Loucy (cell line): Measurements from ENCODE around the gene GDPD2.

Experiments used
- H2AFZ ChIP-seq: fragments of 200-600 bp; sonication (generic); 2 replicates; pipeline ENCODE4 v1.6.0; 2016; ENCODE audit warnings: antibody characterized with exemption, mild to moderate bottlenecking, low read length, moderate library complexity
- H3F3A ChIP-seq: fragments of 200-600 bp; 2 replicates; pipeline ENCODE4 v1.6.0; 2016; ENCODE audit warnings: antibody characterized with exemption, low read depth, mild to moderate bottlenecking
- H3K27me3 ChIP-seq: fragments of 200-600 bp; sonication (generic); 2 replicates; pipeline ENCODE4 v1.6.1; 2014; ENCODE audit warnings: low read length, mild to moderate bottlenecking; ENCODE audit not compliant: insufficient read depth, poor library complexity, severe bottlenecking
- H3K36me3 ChIP-seq: fragments of 200-600 bp; sonication (generic); 2 replicates; pipeline ENCODE4 v1.6.1; 2016; ENCODE audit warnings: low read length; ENCODE audit not compliant: insufficient read depth
- H3K4me1 ChIP-seq: fragments of 200-600 bp; sonication (generic); 2 replicates; pipeline ENCODE4 v1.5.1; 2014; ENCODE audit warnings: low read length, mild to moderate bottlenecking; ENCODE audit not compliant: insufficient read depth, poor library complexity, severe bottlenecking
- H3K4me2 ChIP-seq: fragments of 200-600 bp; sonication (generic); 2 replicates; pipeline ENCODE4 v1.6.0; 2014; ENCODE audit warnings: antibody characterized with exemption, low read length, low read depth, mild to moderate bottlenecking; ENCODE audit not compliant: poor library complexity, severe bottlenecking
- H3K4me3 ChIP-seq: fragments of 200-600 bp; sonication (generic); 2 replicates; pipeline ENCODE4 v1.5.1; 2014; ENCODE audit warnings: low read length, mild to moderate bottlenecking, mixed read lengths; ENCODE audit not compliant: poor library complexity, severe bottlenecking
- H3K79me2 ChIP-seq: fragments of 200-600 bp; sonication (generic); 2 replicates; pipeline ENCODE4 v1.6.1; 2014; ENCODE audit warnings: low read length; ENCODE audit not compliant: insufficient read depth
- H3K9ac ChIP-seq: fragments of 200-600 bp; sonication (generic); 2 replicates; pipeline ENCODE4 v1.6.0; 2014; ENCODE audit warnings: mild to moderate bottlenecking, low read depth, low read length, moderate library complexity; ENCODE audit not compliant: poor library complexity, severe bottlenecking
- H3K9me2 ChIP-seq: fragments of 200-600 bp; sonication (generic); replicated peaks from 2 replicates; pipeline ENCODE4 v1.6.1; 2016; ENCODE audit warnings: low read depth, low read length, mixed read lengths
- H3K9me3 ChIP-seq: fragments of 200-600 bp; sonication (generic); 2 replicates; pipeline ENCODE4 v1.6.1; 2014; ENCODE audit warnings: mild to moderate bottlenecking, antibody characterized with exemption, low read length, low read depth; ENCODE audit not compliant: insufficient read depth
- H4K20me1 ChIP-seq: fragments of 200-600 bp; sonication (generic); 2 replicates; pipeline ENCODE4 v1.6.0; 2014; ENCODE audit warnings: antibody characterized with exemption, low read length, mild to moderate bottlenecking; ENCODE audit not compliant: insufficient read depth, poor library complexity, severe bottlenecking
- CTCF ChIP-seq: fragments of 200-600 bp; sonication (generic); conservative IDR thresholded peaks from 2 replicates; pipeline ENCODE4 v1.5.1; 2014; ENCODE audit warnings: mild to moderate bottlenecking, antibody characterized with exemption, low read length
- EZH2phosphoT487 ChIP-seq: fragments of 200-600 bp; IDR thresholded peaks from 2 replicates; pipeline ENCODE4 v1.6.1; 2018; ENCODE audit warnings: antibody characterized with exemption, mild to moderate bottlenecking, moderate library complexity, borderline replicate concordance

GDPD2 gene

GRCh38 chrX:70429759-70430158 lies 6.6 kb downstream of the GDPD2 start:
- Histone ChIP-seq H3F3A (no peaks in the 10 kb centered on the region), H3K4me3 (no peak overlapping the region), H2AFZ (no peak overlapping the region), H4K20me1 (no peaks in the 10 kb centered on the region), H3K36me3 (no peaks in the 10 kb centered on the region), H3K9ac (no peak overlapping the region), H3K4me1 (peaks cover 5% of the 10 kb centered on the region), H3K4me2 (no peak overlapping the region), H3K9me2 (no peaks in the 10 kb centered on the region), H3K9me3 (no peaks in the 10 kb centered on the region), H3K27me3 (no peaks in the 10 kb centered on the region), H3K79me2 (no peaks in the 10 kb centered on the region)
- TF ChIP-seq EZH2phosphoT487 = no peak
- TF ChIP-seq CTCF = no peak

- H3K9me2 ChIP-seq = no peaks in the 10 kb centered on the region
- no peaks in the 10 kb centered on the region for H3K27me3 ChIP-seq
- TF ChIP-seq EZH2phosphoT487 (no peak), CTCF (no peak)
- H4K20me1 ChIP-seq = no peaks in the 10 kb centered on the region
- H3K36me3 ChIP-seq = no peaks in the 10 kb centered on the region
- H3K9me3 ChIP-seq = no peaks in the 10 kb centered on the region
- peak overlapping the region; percentile 98 for H2AFZ ChIP-seq
- H3K79me2 ChIP-seq = no peaks in the 10 kb centered on the region
- H3K9ac ChIP-seq = peak overlapping the region; percentile 81
- H3K4me3 ChIP-seq = peak overlapping the region; percentile 86
- H3F3A ChIP-seq = no peaks in the 10 kb centered on the region
- H3K4me2 ChIP-seq = peak overlapping the region; percentile 80
- H3K4me1 ChIP-seq = peaks cover 5% of the 10 kb centered on the region
Measured at GRCh38 chrX:70432936-70433847, 10.1 kb downstream of the GDPD2 start.

- Histone ChIP-seq H3K9me3 (no peaks in the 10 kb centered on the region), H3K4me3 (peak overlapping the region; percentile 86), H2AFZ (peak overlapping the region; percentile 98), H3K4me2 (peak overlapping the region; percentile 80), H3K79me2 (no peaks in the 10 kb centered on the region), H3K36me3 (no peaks in the 10 kb centered on the region), H3K9me2 (no peaks in the 10 kb centered on the region), H4K20me1 (no peaks in the 10 kb centered on the region), H3K4me1 (peaks cover 9% of the 10 kb centered on the region), H3K9ac (peak overlapping the region; percentile 81), H3K27me3 (no peaks in the 10 kb centered on the region), H3F3A (no peaks in the 10 kb centered on the region)
- peak; percentile 56 for TF ChIP-seq CTCF
- TF ChIP-seq EZH2phosphoT487 = no peak
Measured at GRCh38 chrX:70433848-70434351, 10.8 kb downstream of the GDPD2 start.
